ENCODE data around the gene ANXA7.

ANXA7 gene

DNA sequence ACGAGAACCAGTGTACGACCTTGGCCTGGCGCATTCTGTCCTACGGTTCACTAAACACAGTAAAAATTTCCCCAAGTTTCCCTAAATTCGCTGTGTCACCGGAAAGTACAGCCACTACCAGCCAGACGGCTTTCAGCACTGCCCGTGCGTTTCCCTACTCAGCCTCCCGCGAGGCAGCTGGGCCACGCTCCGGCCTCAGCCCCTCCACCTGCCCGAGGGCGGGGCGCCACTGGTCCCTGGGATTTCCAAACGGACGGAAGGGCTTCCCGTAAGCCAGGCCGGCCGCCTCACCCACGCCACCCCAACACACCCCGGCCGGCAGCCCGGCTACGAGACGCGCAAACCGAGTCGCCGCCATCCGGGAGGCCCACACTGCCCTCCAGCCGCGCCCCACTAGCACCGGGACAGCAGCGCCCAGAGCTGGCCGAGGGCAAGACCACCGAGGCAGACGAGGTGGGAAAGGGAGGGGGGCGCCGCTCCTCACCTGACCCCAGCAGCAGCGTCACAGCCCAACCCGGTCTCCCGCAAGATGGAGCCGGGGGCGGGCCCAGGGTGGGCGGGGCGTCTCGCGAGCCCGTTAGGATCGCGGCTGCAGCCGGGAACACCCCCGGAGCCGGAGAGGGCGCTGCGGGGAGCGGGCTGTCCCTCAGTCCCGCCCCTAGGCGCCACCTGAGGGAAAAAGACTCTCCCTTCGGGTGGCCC lies at the start of gene ANXA7:
Gene ANXA7 (minus strand): TSS at position 531 of the 702 bp plus-strand sequence. CDS start 13,202 bp downstream, outside the sequence.
- peak; percentile 75 for DNase-seq (ENCODE audit: low read depth)

DNA sequence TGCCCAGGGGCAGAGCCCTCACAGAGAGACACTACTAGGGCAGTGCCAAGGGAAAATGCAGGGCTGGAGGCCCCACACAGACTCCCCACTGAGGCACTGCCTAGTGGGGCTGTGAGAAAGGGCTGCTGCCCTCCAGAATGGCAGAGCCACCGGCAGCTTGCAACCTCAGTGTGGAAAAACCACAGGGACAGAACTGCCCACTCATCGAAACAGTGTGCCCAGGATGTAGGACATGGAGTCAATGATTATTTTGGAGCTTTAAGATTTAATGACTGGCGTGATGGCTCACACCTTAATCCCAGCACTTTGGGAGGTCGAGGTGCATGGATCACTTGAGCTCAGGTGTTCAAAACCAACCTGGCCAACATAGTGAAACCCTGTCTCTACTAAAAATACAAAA lies 47.0 kb upstream of the ANXA7 start:
- no peak for DNase-seq (ENCODE audit: low read depth)

DNA sequence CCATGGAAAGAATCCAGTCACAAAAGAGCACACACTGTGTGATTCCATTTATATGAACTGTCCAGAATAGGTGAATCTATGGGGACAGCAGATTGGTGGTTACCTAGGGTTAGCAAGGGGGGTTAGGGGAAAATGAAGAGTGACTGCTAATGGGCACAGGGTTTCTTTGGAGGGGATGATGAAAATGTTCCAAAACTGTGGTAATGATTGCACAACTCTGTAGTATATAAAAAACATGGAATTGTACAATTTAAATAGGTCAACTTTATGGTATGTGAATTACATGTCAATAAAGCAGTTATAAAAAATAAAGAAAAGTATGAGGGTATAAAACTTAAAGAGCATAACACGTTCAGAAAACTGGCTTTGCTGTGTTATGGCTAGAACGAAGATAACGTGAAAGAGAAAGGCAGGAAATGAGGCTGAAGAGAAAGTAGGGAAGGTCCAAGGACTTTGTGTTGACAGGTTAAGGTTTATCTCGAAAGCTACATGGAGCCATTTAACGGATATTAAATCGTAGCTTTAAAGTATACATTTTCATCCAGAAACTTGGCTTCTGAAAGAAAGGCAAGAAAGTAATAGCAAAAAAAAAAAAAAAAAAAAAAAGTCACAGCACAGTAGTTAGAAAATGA lies 45.9 kb upstream of the ANXA7 start:
- no peak for DNase-seq (ENCODE audit: low read depth)

DNA sequence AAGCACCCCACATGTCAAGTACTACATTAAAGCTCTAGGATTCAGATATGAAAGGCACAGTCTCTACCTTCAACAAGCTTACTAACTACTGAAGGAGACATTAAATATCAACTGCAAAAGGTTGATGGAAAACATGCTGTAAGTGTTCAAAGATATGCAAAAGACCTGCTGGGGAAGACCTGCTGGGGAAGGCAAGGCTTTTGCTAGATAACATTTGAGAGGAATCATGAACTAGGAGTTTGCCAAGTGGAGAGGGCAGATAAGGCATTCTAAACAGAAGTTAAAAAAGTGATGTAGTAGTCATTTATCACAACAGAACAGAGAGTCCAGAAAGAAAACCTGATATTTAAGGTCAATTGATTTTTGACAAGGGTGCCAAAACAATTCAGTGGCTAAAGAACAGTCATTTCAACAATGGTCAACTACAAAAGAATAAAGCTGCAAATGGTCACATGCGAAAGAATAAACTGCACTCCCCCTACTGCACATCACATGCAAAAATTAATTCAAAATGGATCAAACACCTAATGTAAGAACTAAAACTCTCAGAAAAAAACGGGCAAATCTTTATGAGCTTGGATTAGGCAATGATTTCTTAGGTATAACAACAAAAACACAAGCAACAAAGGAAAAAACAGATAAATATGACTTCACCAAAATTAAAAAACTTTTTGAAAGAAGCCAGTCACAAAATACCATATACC lies 42.5 kb upstream of the ANXA7 start:
- DNase-seq (ENCODE audit: low read depth), result no peak

DNA sequence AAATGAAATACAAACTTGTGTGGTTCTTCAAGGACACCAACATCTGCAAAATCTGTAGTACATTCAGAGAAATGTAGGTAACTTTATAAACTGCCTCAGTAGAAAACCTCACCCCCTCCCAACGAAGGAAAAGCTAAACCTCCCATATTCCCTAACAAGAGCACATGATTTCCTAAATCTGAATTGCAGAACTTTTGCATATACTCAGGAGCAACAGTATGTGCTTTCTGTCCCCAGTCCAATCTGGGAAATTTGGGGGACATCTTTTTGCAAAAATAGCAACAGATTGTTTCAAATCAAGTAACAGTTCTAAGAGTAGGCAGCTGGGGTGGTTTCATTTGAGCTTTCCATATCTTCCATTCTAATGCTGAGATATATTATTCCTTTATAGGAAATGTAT lies 35.3 kb upstream of the ANXA7 start:
- no peak for DNase-seq (ENCODE audit: low read depth)

DNA sequence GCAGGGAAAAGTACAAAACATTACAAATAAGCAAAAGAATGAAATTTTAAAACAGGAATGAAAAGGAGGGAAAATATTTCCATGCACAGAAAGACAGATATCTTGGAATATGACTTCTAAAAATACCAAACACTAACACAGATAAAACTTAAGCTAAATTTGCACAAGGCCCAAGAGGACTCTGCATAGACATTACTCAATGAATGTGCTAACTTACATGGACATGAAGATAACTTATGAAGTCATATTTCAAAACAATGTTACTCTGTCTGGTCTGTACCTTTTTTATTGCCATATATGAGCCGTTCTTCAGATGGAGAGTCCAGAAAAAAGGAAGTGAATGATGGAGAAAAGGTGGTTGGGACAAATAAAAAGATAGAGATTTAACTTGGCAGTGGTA lies 34.5 kb upstream of the ANXA7 start:
- no peak for DNase-seq (ENCODE audit: low read depth)

DNA sequence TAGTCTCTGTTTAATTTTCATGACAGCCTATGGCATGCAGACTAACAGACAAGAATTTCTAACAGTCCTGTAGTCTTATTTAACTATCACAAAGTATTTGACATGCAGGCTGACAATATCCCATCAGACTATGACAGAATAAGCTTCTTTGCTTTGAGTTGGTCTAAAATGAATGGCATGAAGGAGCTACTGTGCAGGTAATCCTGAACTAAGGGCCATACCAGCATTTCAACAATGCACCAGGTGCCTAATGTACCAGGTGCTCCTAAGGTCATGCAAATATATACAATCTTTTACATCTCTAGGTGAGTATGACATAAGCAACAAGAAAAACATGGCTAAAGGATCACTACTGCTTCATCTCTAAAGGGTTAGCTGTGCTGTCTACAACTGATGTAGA lies 33.1 kb upstream of the ANXA7 start:
- DNase-seq (ENCODE audit: low read depth), result no peak

DNA sequence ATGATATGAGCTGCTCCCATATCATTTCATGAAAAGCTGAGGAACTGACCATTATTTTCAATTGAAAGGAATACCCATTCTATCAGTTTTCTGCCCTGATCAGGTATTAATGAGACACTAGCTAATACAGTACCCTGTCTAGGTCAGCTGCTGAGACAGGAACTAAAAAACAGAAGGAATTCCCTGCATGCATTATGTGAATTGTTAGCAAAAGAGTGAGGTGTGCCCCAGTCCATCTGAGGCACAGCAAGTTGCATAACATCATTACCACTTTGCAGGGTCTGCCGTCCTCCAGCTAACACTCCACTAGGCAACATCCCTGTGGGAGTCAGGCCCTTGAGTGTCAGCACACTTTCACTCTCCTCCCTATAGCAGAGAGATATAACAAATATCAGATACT lies 30.6 kb upstream of the ANXA7 start:
- DNase-seq (ENCODE audit: low read depth), result no peak

DNA sequence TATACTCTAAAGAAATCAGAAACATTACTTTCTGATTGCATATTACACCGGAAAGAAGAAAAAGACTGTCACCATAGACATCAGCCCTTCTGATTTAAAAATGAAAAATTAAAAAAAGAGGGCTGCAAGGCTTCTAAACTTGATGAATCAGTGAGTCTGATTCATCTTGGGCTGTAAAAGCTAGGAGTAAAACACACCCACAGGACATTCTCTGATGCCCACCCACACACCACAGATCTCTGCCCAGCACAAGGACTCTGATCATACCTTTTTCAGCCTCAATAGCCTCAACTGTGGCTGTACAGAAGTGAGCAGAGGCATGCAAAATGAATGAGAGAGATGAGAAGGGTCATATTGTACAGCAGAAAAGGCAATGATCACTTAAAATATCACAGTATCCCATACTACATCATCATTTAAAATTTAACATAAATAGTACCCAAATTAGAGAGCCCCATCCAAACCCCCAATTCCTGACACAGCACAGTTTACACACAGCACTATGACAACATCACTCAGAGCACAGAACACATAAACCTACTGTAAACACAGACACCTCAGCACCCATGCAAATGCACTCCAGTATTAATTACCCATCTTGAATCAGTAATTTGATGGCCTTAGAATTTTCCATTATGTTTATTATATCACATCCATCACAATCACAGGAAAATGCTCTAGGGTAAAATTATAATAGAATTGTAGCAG lies 25.9 kb upstream of the ANXA7 start:
- peak; percentile 52 for DNase-seq (ENCODE audit: low read depth)

DNA sequence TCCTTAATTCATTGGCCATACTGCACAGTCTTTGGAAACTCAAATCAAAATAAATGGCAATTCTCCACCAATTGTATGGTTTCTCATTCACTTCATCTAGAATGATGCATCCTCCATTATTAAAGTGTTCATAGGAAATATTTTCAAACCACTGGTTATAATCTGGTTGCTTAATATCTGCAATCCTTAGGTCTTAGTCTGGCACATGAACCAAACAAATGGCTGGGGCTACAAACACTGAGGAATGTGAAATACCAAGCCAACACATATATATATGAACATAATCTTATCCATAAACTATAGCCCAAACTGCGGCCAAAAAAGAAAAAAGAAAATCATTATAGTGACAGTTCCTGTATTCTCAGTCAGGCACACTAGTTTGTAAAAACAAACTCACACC lies 25.2 kb upstream of the ANXA7 start:
- DNase-seq (ENCODE audit: low read depth), result no peak

DNA sequence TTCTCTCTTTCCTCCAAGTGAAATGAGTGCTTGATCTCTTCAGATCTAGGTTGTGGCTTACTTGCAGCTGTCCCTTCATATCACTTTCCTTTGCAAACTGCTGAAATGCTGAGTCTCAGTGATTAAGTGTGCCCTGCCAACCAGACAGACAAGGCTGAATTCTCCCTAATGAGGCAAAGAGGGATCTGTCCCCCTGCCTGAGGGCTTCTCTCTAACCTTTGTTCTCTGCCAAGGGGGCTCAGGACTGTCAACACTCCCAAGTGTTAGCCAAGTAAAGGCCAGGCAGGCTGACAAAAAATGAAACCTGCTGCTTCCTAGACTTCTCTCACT lies 19.6 kb upstream of the ANXA7 start, which contains the start of gene MSS51:
Gene MSS51 (minus strand): TSS at position 24 of the 330 bp plus-strand sequence. CDS start 5,277 bp downstream, outside the sequence.
- DNase-seq (ENCODE audit: low read depth), result no peak

DNA sequence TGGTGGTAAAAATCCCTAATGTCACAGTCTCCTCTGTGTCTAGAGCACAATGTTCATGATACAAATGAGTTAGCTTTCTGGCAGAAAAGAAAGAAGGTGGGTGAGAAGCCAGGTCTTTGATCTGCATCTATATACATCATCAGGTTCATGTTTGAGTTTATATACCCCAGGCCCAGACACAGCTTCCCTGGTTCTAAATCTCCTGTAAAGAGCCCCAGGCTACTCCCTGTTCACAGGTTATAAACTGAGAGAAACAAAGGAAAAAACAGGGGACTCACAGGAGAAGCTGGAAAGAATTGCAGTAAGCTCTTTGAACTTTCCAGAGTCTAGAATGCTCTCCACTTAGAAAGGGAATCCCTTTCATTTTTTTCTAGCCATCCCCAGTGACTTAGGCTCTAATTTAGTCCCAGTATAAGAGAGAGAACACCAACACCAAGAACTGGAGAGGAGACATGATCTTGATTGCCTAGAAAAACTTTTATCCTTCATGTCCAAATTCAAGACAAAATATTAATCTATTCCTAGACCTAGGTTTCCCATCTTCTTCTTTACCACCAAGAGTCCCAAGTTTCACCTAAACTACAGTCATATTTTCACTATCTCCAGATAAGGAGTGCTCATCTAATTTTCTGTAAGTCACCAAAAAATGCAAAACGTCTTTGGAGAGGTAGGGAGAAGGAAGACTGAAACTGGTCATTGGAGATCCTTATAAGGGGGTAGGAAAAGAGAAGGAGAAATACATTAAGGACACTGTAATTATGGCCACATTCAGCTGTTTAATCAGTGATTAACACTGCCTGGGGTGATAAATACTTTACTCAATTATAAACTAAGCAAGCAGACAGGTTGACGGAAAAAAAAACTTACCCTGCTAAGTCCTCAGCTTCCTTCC lies 19.0 kb upstream of the ANXA7 start:
- no peak for DNase-seq (ENCODE audit: low read depth)

DNA sequence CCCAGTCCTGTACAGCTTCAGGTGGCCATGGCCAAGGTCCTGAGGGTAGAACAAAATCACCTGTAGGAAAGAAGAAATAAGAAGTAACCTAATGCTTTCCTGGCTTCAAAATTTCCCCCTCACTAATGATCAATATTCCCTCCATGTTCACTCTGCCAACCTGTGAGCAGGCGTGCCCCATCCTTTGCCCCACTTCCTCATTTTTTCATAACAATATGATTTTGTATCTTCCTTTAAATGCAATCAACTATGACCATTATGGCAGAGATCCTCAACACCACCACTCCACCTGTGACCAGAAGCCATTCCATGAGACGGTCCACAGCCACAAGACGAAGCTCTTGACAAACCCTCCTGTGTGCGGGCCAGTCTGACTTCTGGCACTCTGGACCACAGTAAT lies 12.5 kb upstream of the ANXA7 start:
- DNase-seq (ENCODE audit: low read depth), result no peak

DNA sequence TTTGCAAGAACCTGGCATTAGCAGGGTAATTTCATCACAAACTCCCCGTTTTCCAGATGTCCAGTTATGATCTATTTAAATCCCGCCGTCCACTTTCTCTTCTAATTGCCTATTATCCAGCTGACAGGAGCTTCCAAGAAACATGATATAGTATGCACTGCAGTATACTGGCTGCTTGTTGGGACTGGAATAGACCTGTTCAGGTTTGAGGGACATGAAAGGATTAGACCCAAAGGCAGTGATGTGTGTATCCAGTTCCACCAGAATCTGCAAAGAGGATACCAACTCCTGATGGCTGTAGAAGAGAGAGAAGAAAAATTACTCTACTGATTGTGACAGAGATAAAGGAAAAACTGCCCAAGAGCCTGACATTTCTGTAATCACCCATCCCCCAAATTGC lies 10.6 kb upstream of the ANXA7 start:
- DNase-seq (ENCODE audit: low read depth), result no peak

DNA sequence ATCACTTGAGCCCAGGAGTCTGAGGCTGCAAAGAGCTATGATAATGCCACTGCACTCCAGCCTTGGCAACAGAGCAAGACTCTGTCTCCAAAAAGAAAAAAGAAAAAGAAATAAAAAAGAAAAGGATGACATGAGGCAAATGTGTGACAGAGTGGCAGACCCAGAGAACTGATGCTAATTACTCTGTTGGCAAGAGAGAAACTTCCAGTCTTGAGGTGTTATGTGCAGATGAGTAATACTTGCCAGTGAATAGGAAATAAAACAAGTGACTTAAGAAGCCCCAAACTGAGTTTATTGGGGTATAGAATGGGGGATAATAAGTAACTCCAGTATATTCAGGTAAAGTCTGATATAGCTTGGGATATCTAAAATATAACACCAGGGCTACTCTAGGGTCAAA lies 9.5 kb upstream of the ANXA7 start:
- no peak for DNase-seq (ENCODE audit: low read depth)

DNA sequence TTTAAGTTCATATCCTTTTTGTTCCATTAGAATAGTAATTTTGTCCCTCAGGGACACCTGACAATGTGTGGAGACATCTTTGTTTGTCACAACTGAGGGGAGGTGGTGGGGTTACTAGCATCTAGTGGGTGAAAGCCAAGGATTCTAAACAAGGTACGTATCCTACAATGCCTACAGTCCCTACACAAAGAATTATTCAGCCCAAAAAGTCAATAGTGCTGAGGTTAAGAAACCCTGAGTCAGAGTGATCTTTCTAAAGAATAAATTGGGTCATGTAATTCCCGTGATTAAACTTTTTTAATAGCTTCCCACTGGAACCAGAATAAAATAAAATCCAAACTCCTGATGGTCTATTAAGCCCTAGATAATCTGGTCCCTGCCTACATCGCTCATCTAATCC lies 2.7 kb upstream of the ANXA7 start:
- DNase-seq (ENCODE audit: low read depth), result no peak

DNA sequence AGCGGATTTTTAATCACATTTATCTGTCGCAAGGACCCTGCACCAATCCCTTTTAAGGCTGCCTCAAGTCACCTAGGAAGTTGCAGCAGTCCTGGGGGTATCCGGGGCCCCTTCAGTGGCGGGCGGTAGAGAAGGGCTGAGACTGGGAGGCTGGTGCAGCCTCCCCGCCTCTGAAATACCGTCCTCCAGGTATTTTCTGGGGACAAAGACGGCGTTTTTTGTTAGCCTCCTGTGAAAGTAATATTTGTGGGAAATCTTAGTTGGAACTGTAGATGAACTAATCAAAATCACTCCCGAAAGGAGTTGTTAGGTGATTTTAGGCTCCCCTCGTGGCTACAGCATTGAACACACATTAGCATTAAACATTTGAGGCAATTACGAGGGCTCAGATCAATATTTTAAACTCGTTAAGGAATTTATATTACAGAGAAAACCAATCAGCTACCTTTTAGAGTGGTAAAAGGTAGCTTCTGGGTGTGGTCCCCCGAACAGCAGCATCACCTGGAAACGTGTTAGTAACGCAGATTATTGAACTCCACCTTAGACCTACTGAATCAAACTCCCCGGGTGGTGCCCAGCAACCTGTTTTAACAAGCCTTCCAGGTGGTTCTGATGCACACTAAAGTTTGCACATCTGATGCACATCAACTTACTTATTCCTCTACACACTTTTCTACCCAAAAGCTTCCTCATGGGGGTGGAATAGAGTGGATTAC lies 530 bp upstream of the ANXA7 start:
- DNase-seq (ENCODE audit: low read depth), result no peak

DNA sequence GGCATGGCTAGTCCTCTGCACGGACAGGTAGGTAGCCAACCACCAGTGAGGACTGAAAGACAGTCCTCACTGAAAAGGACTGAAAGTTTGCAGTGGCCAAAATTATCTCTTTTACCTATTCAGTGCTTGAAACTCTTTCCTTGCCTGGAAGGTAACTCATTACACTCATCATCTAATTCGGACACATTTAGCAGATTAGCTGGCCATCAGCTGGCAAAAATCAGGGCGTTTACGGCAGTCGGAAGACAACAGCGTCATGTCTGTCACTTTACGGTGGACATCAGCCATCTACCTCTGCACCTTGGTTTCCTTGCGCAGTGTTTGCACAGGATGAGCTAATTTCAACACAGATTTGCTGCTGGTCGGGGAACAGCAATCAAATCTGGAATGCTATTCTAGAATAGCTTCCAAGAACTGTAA lies 740 bp downstream of the ANXA7 start:
- DNase-seq (ENCODE audit: low read depth), result no peak

DNA sequence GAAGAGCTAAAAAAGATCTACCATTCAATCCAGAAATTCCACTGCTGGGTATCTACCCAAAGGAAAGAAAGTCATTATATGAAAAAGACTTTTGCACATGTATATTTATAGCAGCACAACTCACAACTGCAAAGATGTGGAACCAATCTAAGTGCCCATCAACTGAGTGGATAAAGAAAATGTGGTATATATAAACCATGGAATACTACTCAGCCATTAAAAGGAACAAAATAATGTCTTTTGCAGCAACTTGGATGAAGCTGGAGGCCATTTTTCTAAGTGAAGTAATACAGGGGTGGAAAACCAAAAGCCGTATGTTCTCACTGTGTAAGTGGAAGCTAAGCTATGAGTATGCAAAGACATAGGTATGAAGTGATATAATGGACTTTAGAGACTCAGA lies 3.0 kb downstream of the ANXA7 start:
- no peak for DNase-seq (ENCODE audit: low read depth)

DNA sequence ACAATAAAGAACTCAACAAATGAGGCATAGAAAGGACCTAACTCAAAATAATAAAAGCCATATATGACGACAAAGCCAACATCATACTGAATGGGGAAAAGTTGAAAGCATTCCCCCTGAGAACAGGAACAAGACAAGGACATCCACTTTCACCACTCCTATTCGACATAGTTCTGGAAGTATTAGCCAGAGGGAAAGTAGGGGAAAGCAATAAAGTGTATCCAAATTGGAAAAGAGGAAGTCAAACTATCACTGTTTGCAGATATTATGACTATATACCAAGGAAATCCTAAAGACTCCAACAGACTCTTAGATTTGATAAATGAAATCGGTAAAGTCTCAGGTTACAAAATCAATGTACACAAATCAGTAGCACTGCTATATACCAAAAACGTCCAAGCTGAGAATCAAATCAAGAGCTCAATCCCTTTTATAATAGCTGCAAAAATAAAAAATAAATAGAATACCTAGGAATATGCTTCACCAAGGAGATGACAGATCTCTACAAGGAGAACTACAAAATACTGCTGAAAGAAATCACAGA lies 4.8 kb downstream of the ANXA7 start:
- DNase-seq (ENCODE audit: low read depth), result no peak

DNA sequence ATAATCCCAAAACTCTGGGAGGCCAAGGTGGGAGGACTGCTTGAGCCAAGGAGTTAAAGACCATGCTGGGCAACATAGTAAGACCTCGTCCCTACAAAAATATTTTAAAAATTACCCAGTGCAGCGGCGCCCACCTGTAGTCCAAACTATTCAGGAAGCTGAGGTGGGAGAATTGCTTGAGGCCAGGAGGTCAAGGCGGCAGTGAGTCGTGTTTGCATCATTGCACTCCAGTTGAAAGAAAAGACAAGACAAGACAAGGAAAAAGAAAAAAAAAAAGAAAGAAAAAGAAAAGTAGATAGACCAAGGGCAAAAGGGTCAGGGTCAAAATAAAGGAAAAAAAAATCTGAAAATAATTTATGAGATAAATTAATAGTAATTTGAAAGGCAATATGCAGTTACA lies 5.8 kb downstream of the ANXA7 start:
- DNase-seq (ENCODE audit: low read depth), result no peak

Data from stromal cell of bone marrow (primary cell).